HG03103 (cell line): ENCODE results near the gene GRIA3.

Source experiments
- ATAC-seq: cut with Tn5 transposase; IDR thresholded peaks from one replicate; pipeline ENCODE4 v1.9.1; 2021; ENCODE audit warnings: low read depth; ENCODE audit not compliant: unreplicated experiment

Gene GRIA3

DNA sequence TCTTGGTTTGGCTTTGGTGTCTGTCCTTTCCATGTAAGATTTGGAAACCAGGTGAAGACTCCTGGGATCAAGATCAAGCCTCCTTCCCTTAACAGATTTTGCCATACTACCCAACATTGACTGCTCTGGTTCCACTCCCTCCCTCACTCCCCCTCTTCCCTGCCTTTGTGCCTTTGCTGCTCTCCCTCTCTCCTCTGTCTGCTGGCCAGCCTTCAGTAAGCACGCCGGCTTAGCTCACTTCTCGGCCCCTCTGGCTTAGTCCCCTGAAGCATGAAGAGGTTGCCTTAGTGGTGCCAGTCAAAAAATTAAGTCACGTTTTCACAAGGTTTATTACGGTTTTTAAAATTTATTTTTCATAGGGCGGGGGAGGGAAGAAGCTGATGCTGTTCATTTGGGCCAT, 6.0 kb downstream of the GRIA3 start:
- no peak for ATAC-seq

DNA sequence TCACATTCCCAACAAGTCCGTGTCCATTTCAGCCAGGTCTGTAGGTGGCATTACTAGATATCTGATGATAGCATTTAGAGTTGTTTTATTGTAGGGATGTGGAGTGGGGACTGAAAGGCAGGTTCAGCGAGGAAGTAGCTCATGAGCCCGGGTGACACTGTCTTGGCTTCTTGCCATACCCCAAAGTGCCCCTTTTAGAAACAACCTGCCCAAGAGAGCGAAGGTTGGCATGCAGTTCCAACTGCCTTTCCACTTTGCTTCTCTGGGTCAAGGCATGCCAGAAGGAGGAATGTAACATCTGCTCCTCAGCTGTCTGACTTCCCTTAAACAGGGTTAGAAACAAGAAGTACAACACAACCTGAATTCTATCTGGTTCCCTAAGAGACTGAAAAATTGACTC, 9.0 kb downstream of the GRIA3 start:
- ATAC-seq = no peak

DNA sequence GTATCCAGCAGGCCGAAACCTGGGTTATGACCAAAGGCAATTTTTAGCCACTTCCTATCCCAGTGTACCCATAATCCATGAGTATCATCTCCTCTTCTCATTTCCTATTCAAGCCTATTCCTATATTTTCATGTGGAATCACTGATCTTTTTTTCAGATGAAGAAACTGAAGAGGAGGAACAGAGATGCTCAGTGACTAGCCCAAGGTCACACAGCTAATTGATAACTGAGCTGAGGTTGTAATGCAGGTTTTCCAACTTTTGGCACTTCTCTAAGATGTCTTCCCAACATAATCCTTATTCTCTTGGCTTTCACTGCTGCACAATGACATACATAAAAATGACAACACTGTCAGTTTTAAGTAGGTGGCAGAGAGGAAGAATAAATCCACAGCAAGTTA, 15.3 kb downstream of the GRIA3 start:
- no peak for ATAC-seq

DNA sequence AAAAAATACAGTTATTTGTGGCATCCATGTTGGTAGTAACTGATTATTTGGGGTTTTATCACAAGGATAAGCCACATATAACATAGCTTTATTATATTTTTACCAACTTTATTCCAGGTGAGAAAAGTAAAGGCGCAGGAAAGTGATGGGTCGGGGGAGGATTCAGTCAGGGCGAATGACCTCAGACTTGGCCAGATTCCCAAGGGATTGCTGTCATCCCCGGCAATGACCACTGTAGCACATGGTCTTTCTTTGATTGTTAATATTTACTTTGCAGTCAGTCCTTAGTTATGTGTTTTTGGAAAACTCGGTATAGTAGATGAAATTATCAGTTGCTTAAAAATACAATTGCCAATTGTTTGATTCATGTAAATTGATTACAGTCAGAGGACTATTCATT, 17.6 kb downstream of the GRIA3 start:
- no peak for ATAC-seq

- ATAC-seq = no peak
These were observed 18.4 kb downstream of the GRIA3 start for GRCh38 chrX:123202523-123202922.

- ATAC-seq = no peak
These were observed 19.7 kb downstream of the GRIA3 start for GRCh38 chrX:123203772-123204171.

GRCh38 chrX:123206176-123206575, 22.1 kb downstream of the GRIA3 start:
- ATAC-seq = no peak

DNA sequence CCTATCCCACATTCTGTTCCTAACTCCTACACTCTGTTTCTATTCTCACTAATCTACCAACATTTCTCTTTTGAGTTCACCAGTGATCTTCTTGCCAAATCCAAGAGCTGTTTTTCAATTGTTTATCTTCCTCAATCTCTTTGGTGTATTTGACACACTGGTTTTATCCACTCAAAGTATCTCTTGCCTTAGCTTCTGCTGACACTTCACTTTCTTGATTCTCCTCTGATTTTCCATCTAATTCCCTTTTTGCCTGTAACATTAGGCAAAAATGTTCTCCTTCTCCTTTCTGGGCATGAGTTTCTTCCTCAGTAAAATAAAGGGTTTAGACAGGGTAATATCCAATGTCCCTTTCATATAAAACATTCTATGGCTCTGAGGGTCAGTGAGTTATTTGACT, 26.2 kb downstream of the GRIA3 start:
- no peak for ATAC-seq

DNA sequence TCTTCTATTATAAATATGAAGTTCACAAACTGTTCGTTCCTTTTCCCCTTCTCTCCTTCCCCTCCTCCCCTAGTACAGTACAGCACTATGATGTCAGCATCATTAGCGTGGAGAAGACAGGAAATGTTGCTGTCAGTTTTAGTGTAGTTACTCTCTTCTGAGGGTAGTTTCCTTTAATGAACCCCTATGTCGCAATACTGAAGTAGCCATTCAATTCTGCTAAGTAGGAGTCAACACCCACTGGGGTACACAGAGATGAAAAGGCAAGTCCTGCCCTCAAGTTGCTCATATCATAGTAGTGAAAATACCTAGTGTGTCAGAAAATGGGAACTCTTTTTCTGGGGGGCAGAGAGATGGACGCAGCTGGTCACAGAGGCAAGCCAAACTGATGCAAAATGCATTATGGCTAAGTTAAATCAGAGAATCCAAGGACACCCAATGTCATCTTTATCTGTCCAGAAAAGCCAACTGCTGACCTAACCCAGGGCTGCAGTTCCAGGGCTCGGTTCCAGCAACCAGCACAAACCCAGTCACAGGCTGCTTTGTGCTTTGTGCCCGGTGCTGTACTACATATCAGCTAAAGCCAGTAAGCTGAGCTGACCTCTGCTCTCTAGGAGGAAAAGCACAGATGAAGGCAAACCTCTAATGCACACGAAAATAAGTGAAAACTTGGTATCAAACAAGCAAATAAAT, 31.5 kb downstream of the GRIA3 start:
- no peak for ATAC-seq

GRCh38 chrX:123217077-123217476, 33.0 kb downstream of the GRIA3 start:
- no peak for ATAC-seq

- ATAC-seq = no peak
These were observed 33.6 kb downstream of the GRIA3 start for GRCh38 chrX:123217728-123218127.

DNA sequence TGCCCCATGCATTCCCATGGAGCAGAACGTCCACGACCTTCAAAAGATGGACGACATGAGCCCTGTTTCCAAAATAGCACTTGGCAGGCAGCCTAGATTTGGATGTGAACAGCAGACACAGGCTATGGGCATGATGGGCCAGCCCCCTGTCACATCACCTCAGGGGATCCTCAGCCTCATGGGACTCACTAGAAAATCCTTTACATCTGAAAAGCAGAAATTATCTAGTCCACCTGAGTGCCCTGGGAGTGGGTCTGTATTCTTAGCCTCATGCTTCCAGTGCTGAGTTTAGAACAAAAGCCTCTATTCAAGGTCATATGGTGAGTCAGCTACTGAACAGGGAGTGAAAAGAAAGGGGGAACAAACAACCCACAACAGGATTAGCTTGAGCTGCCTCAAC, 35.8 kb downstream of the GRIA3 start:
- ATAC-seq = no peak

DNA sequence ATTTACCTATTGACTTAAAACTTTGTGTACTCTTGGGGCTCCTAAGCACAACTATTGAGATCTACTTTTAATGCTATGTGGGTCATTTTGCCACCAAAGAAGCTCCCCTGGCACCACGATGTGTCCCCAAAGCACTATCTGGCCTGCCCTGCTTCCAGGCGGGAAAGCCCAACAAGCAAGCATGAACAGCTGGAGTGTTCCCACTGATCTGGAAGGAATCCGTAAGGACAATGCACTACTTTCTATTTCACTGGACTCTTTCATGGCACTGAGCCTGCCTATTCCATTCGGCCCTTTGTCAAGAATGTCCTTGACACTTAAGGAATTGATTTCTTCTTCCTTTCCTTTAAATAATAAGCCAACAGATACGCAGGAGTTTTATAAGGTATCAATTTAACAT, 38.8 kb downstream of the GRIA3 start:
- no peak for ATAC-seq

DNA sequence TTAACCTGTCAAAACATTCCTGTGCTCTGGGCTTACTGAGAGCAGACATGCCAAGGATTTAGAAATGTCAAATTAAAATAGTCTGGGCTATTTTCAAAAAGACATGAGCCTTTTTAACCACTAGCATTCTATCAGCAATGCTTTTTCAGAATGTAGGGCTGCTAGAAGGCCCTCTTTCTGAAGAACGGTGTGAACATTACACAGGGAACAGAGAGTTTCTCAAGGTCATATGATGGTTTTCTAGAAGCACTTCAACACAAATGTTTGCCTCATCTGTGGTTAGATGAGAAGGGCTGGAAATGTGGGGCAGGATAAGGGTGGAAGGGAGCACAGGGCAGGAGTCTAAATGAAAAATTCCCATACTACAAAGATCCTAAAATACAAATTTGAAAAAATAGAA, 39.3 kb downstream of the GRIA3 start:
- no peak for ATAC-seq

DNA sequence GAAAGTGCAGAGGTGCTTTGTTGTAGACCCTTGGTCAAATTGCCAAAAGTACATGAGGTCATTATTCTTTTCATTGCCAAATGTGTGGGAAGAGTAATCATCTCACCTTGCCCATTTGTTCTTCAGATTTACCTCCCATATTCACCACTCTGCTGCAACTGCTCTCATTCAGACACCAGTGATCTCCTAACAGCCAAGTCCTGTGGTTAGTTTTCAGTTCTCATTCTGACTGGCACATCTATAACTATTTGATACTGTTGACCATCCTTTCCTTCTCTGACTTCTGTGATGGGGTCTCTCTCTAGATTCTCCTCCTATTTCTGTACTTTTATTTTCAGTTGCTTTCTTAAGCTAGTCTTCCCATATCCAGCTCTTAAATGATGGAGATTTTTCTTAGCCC, 39.8 kb downstream of the GRIA3 start:
- peak; percentile 96 for ATAC-seq

DNA sequence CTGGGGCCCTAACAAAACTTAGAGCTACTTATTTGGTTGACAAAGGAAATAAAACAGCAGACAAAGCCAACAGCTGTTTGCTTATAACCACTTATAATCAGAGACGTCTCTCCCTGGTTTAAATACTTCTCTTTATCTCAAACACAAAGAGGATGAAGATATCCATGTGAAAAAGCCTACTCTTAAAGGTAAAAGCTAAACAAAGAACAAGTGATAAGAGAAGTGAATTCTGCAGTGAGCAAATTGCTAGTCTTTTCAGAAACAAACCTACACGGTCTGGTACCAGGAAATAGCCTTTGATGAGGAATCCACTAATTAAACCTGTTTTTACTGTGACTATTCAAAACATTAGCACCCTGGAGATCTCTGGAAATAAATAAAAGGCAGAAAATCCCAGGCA, 46.7 kb downstream of the GRIA3 start:
- ATAC-seq = no peak

- no peak for ATAC-seq
These were observed 52.8 kb downstream of the GRIA3 start for GRCh38 chrX:123236859-123237258.

DNA sequence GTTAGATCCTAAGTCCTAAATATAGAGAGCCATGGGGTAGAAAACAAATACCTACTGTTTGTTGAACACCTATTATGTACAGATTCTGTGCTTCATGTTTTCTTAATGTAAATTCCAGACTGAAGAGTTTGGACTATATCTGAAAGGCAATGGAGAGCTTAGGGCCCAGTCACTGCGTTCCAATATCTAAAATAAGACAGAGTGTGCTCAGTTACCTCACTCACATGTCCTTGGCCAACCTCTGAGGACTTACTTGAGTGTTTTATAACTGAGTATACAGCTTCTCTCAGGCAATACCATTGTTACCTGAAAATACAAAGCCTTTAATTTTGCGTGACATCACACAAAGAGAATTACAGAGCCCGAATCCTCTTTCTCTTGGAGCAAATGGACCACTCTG, 53.2 kb downstream of the GRIA3 start:
- no peak for ATAC-seq

- ATAC-seq = no peak
These were observed 70.4 kb downstream of the GRIA3 start for GRCh38 chrX:123254457-123254856.

DNA sequence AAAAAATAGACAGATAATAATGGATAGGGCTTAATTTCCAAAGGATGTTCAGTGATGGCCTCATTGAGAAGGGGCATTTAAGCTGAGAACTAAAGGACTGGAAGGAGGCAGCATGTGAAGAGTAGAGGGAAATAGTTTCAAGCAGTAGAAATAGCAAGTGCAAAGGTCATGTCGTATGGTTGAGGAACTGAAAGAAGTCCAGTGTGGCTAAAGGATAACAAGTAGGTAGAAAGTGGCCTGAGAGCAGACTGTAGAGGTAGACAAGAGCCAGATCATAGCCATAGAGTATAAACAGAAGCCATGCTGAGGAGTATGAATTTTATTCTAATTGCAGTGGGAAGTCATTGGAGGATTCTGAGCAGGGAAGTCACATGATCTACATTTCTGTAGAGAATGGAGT, 72.3 kb downstream of the GRIA3 start:
- no peak for ATAC-seq

- no peak for ATAC-seq
These were observed 76.9 kb downstream of the GRIA3 start for GRCh38 chrX:123260920-123261418.

DNA sequence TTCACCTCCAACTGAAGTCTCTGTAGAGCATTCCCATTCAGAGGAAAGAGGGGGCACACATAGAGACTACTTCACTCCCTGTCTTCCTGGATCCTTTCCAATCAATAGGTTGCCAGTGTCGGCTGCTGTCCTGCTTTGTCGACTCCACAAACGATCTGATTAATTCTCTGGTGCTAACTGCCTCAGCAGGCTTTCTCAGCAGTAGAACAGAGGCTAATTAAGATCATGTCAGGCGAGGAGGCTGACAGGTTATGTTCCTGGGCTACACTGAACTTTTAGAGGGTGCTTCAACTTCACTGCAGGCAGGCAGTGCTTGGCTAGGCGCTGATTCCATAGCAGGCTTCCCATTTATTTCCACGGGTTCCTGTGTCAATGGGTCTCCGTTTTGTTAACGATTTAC, 79.2 kb downstream of the GRIA3 start:
- no peak for ATAC-seq

- no peak for ATAC-seq
These were observed 79.7 kb downstream of the GRIA3 start for GRCh38 chrX:123263747-123264146.
